Measurements from ENCODE around the gene CDH26. TPM values are rescaled to one million over a fixed set of nuclear protein-coding genes. Genes with fewer than 3 reads are reported as not detected.

The CDH26 gene
- 0.21 TPM in 1 of 2 replicates, not detected in the other for total RNA-seq (2014; rRNA removed; shearing (Covaris generic))

GRCh38 chr20:59958123-59958522 lies at the start of gene CDH26:
Gene CDH26 (plus strand): TSS chr20:59958423. CDS start chr20:59958727, 304 bp downstream.
- DNase-seq (ENCODE audit: low spot score): no peak

DNA sequence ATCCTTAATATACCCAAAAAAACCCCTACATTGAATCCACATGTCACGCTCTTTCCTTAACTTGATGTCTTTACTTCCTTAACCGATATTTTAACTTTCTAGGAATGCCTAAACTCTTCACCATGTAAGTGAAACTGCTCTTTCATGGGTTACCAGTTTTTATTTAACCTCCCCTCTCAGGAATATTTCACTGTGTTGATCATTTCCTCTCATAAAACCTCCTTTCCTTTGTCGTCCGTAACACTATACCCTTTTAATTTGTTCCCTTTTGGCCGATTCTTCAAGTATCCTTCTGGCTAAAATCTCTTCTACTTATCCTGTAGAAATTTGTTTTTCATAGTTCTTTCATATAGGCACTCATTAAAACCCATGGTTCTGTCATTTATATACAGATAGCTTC lies 49.4 kb upstream of the CDH26 start:
- DNase-seq (ENCODE audit: low spot score): no peak

GRCh38 chr20:59911041-59911440 lies 47.2 kb upstream of the CDH26 start:
- DNase-seq (ENCODE audit: low spot score): no peak

DNA sequence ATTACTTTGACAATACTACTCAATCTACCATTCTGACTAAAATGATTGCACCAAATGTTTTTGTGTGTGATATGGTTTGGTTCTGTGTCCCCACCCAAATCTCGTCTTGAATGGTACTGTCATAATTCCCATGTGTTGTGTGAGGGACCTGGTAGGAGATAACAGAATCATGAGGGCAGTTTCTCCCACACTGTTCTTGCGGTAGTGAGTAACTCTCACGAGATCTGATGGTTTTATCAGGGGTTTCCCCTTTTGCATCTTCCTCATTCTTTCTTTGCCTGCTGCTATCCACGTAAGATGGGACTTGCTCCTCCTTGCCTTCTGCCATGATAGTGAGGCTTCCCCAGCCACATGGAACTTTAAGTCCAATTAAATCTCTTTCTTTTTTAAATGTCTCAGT lies 45.6 kb upstream of the CDH26 start:
- no peak for DNase-seq (ENCODE audit: low spot score)

DNA sequence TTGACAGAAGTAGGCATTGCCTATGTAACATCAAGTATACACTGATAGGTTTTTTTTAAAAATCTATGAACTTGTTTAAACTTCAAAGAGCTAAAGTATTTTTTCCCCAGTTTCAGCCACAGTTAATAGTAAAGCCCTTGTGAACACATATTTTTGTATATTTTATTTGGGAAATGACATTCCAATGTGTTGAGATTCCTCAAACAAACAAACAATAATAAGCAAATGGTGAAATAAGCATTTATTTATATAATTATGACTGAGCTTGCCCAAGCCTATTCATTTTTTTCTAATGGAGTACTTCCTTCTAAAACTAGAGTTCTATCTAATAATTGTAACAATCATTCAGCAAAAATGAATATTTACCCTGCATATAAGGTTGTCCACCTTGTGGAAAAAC lies 37.3 kb upstream of the CDH26 start:
- DNase-seq (ENCODE audit: low spot score): no peak

DNA sequence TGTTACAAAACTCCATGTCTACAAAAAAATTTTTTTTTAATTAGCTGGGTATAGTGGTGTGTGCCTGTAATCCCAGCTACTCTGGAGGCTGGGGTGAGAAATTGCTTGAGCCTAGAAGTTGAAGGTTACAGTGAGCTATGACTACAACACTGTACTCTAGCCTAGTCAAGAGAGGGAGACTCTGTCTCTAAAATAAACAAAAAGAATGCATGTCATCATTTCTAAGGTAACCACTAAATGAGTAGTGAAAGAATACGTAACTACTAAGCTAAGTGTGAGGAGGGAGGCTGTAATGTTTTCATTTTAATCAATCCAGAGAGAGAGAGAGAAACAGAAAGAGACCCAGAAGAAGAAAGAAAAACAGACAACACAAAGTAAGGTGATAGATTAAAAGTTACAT lies 34.7 kb upstream of the CDH26 start:
- DNase-seq (ENCODE audit: low spot score): peak; percentile 17

- no peak for DNase-seq (ENCODE audit: low spot score)
Observed at GRCh38 chr20:59925359-59925758, 32.9 kb upstream of the CDH26 start.

DNA sequence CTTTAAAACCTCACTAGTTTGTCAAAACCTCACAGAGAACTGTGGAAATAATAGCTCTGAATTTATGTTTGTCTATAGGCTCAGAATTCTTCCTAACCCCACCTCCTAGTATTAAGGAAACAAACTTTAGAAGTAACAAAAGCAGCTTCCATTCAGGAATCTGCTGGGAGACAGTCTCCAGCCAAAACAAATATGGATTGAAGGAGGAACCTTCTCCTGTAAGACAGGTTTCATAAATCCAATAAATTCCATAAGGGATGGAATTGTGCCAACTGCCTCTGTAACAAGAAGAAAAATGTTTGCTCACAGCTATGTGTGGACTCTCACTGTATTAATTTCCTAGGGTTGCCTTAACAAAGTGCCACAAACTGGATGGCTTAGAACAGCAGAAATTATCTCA lies 32.3 kb upstream of the CDH26 start:
- DNase-seq (ENCODE audit: low spot score): no peak

- DNase-seq (ENCODE audit: low spot score): no peak
Observed at GRCh38 chr20:59931511-59932312, 26.5 kb upstream of the CDH26 start.

- no peak for DNase-seq (ENCODE audit: low spot score)
Observed at GRCh38 chr20:59932616-59933295, 25.5 kb upstream of the CDH26 start.

DNA sequence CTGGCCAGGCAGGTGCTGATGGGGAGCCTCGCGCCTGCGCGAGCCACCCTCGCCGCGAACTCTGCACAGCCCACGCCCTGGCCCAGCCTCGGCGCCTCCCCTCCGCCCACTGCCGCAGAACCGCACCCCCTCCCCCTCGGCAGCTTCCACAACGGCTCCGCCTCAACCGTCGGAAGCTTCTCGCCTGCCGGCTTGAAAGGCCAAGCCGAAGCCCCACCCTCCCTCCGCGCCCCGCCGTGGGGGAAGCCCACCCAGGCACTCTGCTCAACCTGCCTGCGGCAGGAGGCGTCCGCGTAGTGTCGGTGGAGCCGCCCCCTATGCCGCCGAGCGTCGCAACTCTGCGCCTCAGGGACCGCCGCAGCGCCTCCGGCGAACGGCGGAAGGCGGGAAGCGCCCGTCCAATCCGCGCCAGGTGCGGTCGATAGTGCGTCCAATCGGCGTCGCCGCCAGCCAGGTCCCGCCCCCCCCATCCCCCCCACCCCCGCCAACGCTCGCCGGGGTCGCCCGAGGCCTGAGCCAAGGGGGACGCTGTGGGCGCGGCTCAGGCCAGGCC lies 24.9 kb upstream of the CDH26 start, which contains the start of gene SYCP2:
Gene SYCP2, minus strand, starts transcription at position 342 of the 553 bp plus-strand sequence. CDS start 11,224 bp downstream, outside the sequence.
- no peak for DNase-seq (ENCODE audit: low spot score)

- DNase-seq (ENCODE audit: low spot score): no peak
Observed at GRCh38 chr20:59933849-59934585, 24.2 kb upstream of the CDH26 start.

GRCh38 chr20:59935457-59936185 lies 22.6 kb upstream of the CDH26 start:
- no peak for DNase-seq (ENCODE audit: low spot score)

DNA sequence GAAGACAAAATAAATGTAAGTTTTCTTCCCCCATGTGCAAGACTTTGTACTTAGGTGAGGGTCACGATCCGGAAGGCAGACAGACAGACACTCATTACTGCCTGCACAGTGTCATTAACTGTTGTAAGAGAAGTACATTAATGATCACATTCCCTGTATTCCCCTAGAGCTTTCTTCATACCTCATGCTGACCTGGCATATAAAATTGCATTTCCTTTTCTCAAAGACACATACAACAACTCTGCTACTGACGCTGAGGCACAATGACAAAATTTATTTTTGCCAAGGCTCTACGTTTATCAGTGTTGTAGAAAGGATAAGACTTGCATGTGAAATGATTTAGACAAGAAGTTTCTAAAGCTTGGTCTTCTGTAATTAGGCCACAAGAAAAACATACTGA lies 21.8 kb upstream of the CDH26 start:
- DNase-seq (ENCODE audit: low spot score): no peak

- no peak for DNase-seq (ENCODE audit: low spot score)
Observed at GRCh38 chr20:59937150-59937549, 21.1 kb upstream of the CDH26 start.

GRCh38 chr20:59938221-59938620 lies 20.0 kb upstream of the CDH26 start:
- DNase-seq (ENCODE audit: low spot score): peak; percentile 19

DNA sequence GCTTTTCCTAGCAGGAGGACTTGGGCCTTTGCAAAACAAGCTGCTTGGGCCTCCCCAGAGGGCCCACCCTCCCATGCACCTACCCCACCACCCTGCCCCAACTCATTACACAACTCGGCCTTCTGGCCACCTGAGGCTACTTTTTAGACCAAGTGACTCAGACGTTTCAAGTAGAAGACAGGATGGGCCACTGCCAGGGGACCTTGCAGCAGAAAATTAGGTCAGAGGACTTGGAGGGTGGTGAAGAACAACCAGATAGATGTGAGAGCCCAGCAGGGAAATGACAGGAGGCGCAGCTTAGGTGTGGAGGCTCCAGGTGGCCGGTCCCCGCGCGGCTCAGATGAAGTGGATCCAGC lies 19.5 kb upstream of the CDH26 start:
- DNase-seq (ENCODE audit: low spot score): peak; percentile 19

- DNase-seq (ENCODE audit: low spot score): no peak
Observed at GRCh38 chr20:59939052-59939878, 19.0 kb upstream of the CDH26 start.

GRCh38 chr20:59939879-59940128 lies 18.4 kb upstream of the CDH26 start:
- DNase-seq (ENCODE audit: low spot score): no peak

DNA sequence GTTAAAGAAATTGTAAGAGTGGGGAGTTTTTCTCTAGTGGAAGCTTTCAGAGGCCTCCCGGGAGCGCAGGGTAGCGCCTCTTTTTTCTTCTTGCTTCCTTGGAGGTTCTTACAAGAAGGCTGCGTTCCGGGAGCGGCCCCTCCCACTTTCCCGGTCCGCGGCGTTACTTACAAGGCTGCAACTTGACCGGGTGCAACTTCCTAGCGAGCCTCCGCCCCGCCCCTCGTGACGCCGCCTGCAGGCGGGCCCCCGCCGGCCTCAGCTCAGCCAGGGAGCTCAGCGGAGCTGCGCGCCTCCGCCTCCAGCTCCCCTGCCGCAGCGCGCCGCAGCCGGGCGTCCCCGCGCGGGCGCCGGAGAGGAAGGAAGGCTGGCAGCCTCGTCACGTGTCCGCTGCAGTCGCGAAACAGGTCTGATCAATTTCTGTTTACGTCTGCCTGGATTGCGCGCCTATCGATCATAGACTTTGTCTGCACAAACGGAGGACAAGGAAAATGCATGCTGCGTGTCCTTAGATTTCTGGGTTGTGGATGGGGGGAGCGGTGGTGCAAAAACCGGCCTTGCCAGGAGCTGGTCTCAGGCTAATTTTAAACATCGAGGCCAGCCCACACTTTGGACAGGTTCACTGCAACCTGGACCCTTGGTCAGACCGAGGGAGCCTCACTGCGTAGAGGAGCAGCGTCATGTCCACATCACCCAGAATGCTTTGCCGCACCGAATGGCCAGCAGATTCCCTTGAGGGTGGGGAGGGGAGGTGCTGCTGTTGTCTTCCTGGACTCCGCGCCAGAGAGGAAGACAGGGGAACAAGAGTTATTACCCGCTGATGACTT lies 17.9 kb upstream of the CDH26 start, which contains the start of the genes FAM217B and PPP1R3D:
Gene FAM217B, plus strand, starts transcription at position 261 of the 827 bp plus-strand sequence. CDS start 3,555 bp downstream, outside the sequence.
Gene PPP1R3D, minus strand, starts transcription at position 177 of the 827 bp plus-strand sequence. CDS start 374 bp downstream, outside the sequence.
- DNase-seq (ENCODE audit: low spot score): peak; percentile 89
